K562 (cell line): ENCODE measurements around the gene KSR2. TPM values are rescaled to one million over a fixed set of nuclear protein-coding genes. Genes with fewer than 3 reads are reported as not detected.

ENCODE experiments used
- ATAC-seq: fragments of 200-7000 bp; cut with Tn5 transposase; 3 replicates; pipeline ENCODE4 v1.9.1; 2020; ENCODE audit warnings: moderate library complexity
- BruUV-seq: library from RNA; stranded (reverse); fragments of 400-500 nt; replicated peaks from 2 replicates; lab custom pipeline; 2021; lab: Mats Ljungman, UMichigan
- CTCF ChIA-PET: fragments of 300-600 bp; formaldehyde crosslinking; extraction: SDS; loops from one replicate; lab custom pipeline; 2021; ENCODE audit warnings: low intra/inter-chr PET ratio; lab: Yijun Ruan, JAX
- POLR2A ChIA-PET: fragments of 300-600, 350-650 bp; sonication (Branson Sonifier 250); formaldehyde crosslinking; extraction: SDS; loops from one replicate; lab custom pipeline; 2021; ENCODE audit warnings: antibody characterized with exemption, inconsistent platforms; lab: Yijun Ruan, JAX
- DNase-seq, 4 experiments: peaks; one replicate each; pipeline versions ENCODE4 v3.0.0 to v3.0.0-alpha.2; 2011 to 2018; ENCODE audit warnings: low spot score in 3 of 4, mixed read lengths in 3 of 4; ENCODE audit errors: extremely low read depth in 1 of 4
- FAIRE-seq: peaks from 2 replicates; lab custom pipeline; 2011; peaks lifted over from hg19 to GRCh38; lab: Jason Lieb, UNC
- H2AFZ ChIP-seq: 2 replicates; pipeline ENCODE4 v1.6.0; 2011; ENCODE audit warnings: low read depth, low read length, control low read depth, inconsistent platforms
- H3K27ac ChIP-seq: fragments of 200-600 bp; 3 replicates; pipeline ENCODE4 v1.8.0; 2011; ENCODE audit warnings: low read depth, mild to moderate bottlenecking, control low read depth, inconsistent platforms, low read length, moderate library complexity, mixed read lengths; ENCODE audit errors: extremely low read depth
- H3K27me3 ChIP-seq, 2 experiments: fragments of 300-600 bp in 1 of 2; 2 replicates in 1 of 2; 3 replicates in 1 of 2; pipeline versions ENCODE4 v1.6.0 to v1.8.0; 2011; ENCODE audit warnings: inconsistent platforms in 2 of 2, low read length in 2 of 2, mild to moderate bottlenecking in 1 of 2, mixed read lengths in 1 of 2, moderate library complexity in 1 of 2; ENCODE audit not compliant: control insufficient read depth in 2 of 2, insufficient read depth in 2 of 2
- H3K36me3 ChIP-seq: fragments of 300-600 bp; 3 replicates; pipeline ENCODE4 v1.8.0; 2011; ENCODE audit warnings: mild to moderate bottlenecking, low read length, inconsistent platforms; ENCODE audit not compliant: control insufficient read depth, insufficient read depth
- H3K4me1 ChIP-seq, 2 experiments: fragments of 200-600 bp in 1 of 2; replicated peaks in 1 of 2; 2 replicates in 1 of 2; 3 replicates in 1 of 2; pipeline versions ENCODE4 v1.5.1 to v1.8.0; 2011; ENCODE audit warnings: inconsistent platforms in 2 of 2, low read length in 2 of 2, mild to moderate bottlenecking in 1 of 2, mixed read lengths in 1 of 2, moderate library complexity in 1 of 2; ENCODE audit not compliant: control insufficient read depth in 2 of 2, insufficient read depth in 2 of 2
- H3K4me2 ChIP-seq: 2 replicates; pipeline ENCODE4 v1.6.1; 2011; ENCODE audit warnings: low read length, control low read depth, inconsistent platforms, mixed read lengths; ENCODE audit not compliant: insufficient read depth
- H3K4me3 ChIP-seq: fragments of 200-600 bp; sonication (generic), shearing (Covaris generic); 2 replicates; pipeline ENCODE4 v1.5.1; 2016; ENCODE audit warnings: control low read depth, inconsistent platforms
- H3K79me2 ChIP-seq: fragments of 200-600 bp; 3 replicates; pipeline ENCODE4 v1.8.0; 2011; ENCODE audit warnings: low read length, inconsistent platforms; ENCODE audit not compliant: control insufficient read depth, insufficient read depth
- H3K9ac ChIP-seq, 2 experiments: 2 replicates each; pipeline versions ENCODE4 v1.6.0 to v1.6.1; 2011; ENCODE audit warnings: low read depth in 2 of 2, low read length in 2 of 2, control low read depth in 1 of 2, inconsistent platforms in 1 of 2, mild to moderate bottlenecking in 1 of 2, mixed read lengths in 1 of 2; ENCODE audit not compliant: insufficient read depth in 1 of 2
- H3K9me1 ChIP-seq: one replicate; pipeline ENCODE4 v1.6.0; 2011; ENCODE audit warnings: inconsistent platforms, mild to moderate bottlenecking, low read length, moderate library complexity; ENCODE audit not compliant: control insufficient read depth, insufficient read depth
- H3K9me3 ChIP-seq: replicated peaks from 2 replicates; pipeline ENCODE4 v1.5.1; 2011; ENCODE audit warnings: low read depth, low read length, inconsistent platforms; ENCODE audit not compliant: control insufficient read depth, insufficient read depth
- H4K20me1 ChIP-seq: replicated peaks from 2 replicates; pipeline ENCODE4 v1.6.1; 2011; ENCODE audit warnings: low read length, inconsistent platforms, mixed read lengths; ENCODE audit not compliant: control insufficient read depth, insufficient read depth
- AFF1 ChIP-seq, 2 experiments: fragments of 450-650 bp; IDR thresholded peaks; 2 replicates each; pipeline ENCODE4 v1.6.1; 2018; ENCODE audit warnings: mild to moderate bottlenecking in 2 of 2, low read depth in 1 of 2; ENCODE audit not compliant: partially characterized antibody in 2 of 2
- PTRF ChIP-seq: fragments of 450-650 bp; IDR thresholded peaks from 2 replicates; pipeline ENCODE4 v1.6.1; 2016; ENCODE audit warnings: mild to moderate bottlenecking, missing genetic modification characterization, missing compliant biosample characterization
- WGBS: fragments of 100-300 bp; shearing (Covaris generic); methylation state at CpG from one replicate; pipeline ENCODE4 v1.1.6; 2016; ENCODE audit warnings: low coverage, mixed read lengths; ENCODE audit not compliant: insufficient coverage; ENCODE audit errors: missing lambda C conversion rate; 5-methylcytosine and 5-hydroxymethylcytosine counted together
- in situ Hi-C: fragments of 300-500 bp; cut with MboI; formaldehyde crosslinking; loops from 4 replicates; pipeline ENCODE4 v1.15.0; 2018; ENCODE audit warnings: inconsistent platforms, mixed read lengths
- intact Hi-C: fragments of 100-400 bp; cut with micrococcal nuclease; formaldehyde crosslinking; loops from 2 replicates; pipeline ENCODE4 v1.14.2; 2022
- polyA plus RNA-seq, 8 experiments: library from polyadenylated mRNA; depleted of rRNA in 4 of 8; stranded (reverse) in 5 of 8; unstranded in 3 of 8; fragments of >200 nt; fragmentation: Nextera tagmentation in 2 of 8; fragmentation: Illumina TruSeq in 1 of 8; extraction: Ambion mirVana in 2 of 8; extraction: Trizol in 1 of 8; gene quantifications; 2 replicates each; pipeline versions ENCODE4 v1.2.1 to v1.2.3, GENCODE V29; 2011 to 2014; ENCODE audit warnings: inconsistent platforms in 1 of 8, missing spikeins in 1 of 8
- total RNA-seq, 7 experiments: library from RNA; depleted of rRNA in 6 of 7; stranded (reverse); fragments of >200 nt in 6 of 7; fragmentation: Illumina TruSeq in 2 of 7; extraction: Trizol in 2 of 7; gene quantifications; 2 replicates each; pipeline versions ENCODE4 v1.2.1 to v1.2.3, GENCODE V29; 2011 to 2021; ENCODE audit warnings: low replicate concordance in 1 of 7

The KSR2 gene
- total and polyA plus RNA-seq, 9 of the 15 experiments (the other 6 are each of a cell fraction or from before 2014, with no cell fraction given) = not detected

- Histone ChIP-seq H2AFZ (no peak overlapping the region), H3K9ac (no peak overlapping the region), H3K9me3 (no peaks in the 10 kb centered on the region), H3K4me2 (no peak overlapping the region), H3K27me3 (no peaks in the 10 kb centered on the region; a peak in 1 of 5 replicates), H4K20me1 (no peaks in the 10 kb centered on the region), H3K79me2 (no peaks in the 10 kb centered on the region), H3K27ac (no peak overlapping the region), H3K36me3 (no peaks in the 10 kb centered on the region), H3K4me3 (no peak overlapping the region), H3K4me1 (no peaks in the 10 kb centered on the region), H3K9me1 (no peaks in the 10 kb centered on the region)
- intact Hi-C loops (no loop called here), in situ Hi-C loops (no loop called here)
- no peak for DNase-seq
- 0% methylated on average over 5 of the region's 5 CpGs for WGBS
- no TSS peak for BruUV-seq
- TF ChIP-seq AFF1 (IDR thresholded peaks at IDR 0.05; ENCODE audit: low read depth in 1 of 2, partially characterized antibody in 2 of 2) (no peak), PTRF (no peak)
- ATAC-seq = no peak
- no peak for FAIRE-seq
- POLR2A ChIA-PET = no interaction called here
- CTCF ChIA-PET = no interaction called here
These were observed 412.9 kb downstream of the KSR2 start for GRCh38 chr12:117555889-117556288.
